GM19372 (cell line): ENCODE results near the gene CLDN6.

Source experiments
- ATAC-seq: cut with Tn5 transposase; IDR thresholded peaks from one replicate; pipeline ENCODE4 v1.9.1; 2021; ENCODE audit warnings: mild to moderate bottlenecking, low read depth, moderate library complexity; ENCODE audit not compliant: unreplicated experiment

Gene CLDN6

GRCh38 chr16:3029491-3030221 lies 11.7 kb upstream of the CLDN6 start:
- no peak for ATAC-seq

GRCh38 chr16:3028716-3029319 lies 10.8 kb upstream of the CLDN6 start:
- no peak for ATAC-seq

- no peak for ATAC-seq
These were observed 10.2 kb upstream of the CLDN6 start for GRCh38 chr16:3027983-3028715.

GRCh38 chr16:3027489-3027795 lies 9.5 kb upstream of the CLDN6 start:
- ATAC-seq: no peak

GRCh38 chr16:3026609-3027488 lies 8.9 kb upstream of the CLDN6 start:
- no peak for ATAC-seq

GRCh38 chr16:3026003-3026378 lies 8.0 kb upstream of the CLDN6 start:
- ATAC-seq: no peak

- no peak for ATAC-seq
These were observed 7.3 kb upstream of the CLDN6 start for GRCh38 chr16:3025032-3026002.

GRCh38 chr16:3023669-3024478 lies 5.9 kb upstream of the CLDN6 start, which contains the start of the genes HCFC1R1 and THOC6:
Gene HCFC1R1, minus strand, starts transcription at chr16:3023942. Its CDS starts 1 bp downstream, at chr16:3023941.
Gene THOC6, plus strand, starts transcription at chr16:3024035. Its CDS starts 292 bp downstream, at chr16:3024327.
- peak; percentile 66 for ATAC-seq

GRCh38 chr16:3023415-3023668 lies 5.4 kb upstream of the CLDN6 start:
- no peak for ATAC-seq

- ATAC-seq: no peak
These were observed 4.9 kb upstream of the CLDN6 start for GRCh38 chr16:3022684-3023414.

GRCh38 chr16:3022208-3022683 lies 4.3 kb upstream of the CLDN6 start:
- ATAC-seq: no peak

GRCh38 chr16:3021449-3022207 lies 3.6 kb upstream of the CLDN6 start:
- no peak for ATAC-seq

- no peak for ATAC-seq
These were observed 2.8 kb upstream of the CLDN6 start for GRCh38 chr16:3020604-3021448.

- ATAC-seq: no peak
These were observed 2.2 kb upstream of the CLDN6 start, which contains the start of gene TNFRSF12A for GRCh38 chr16:3020247-3020603. Gene TNFRSF12A, plus strand, starts transcription at chr16:3020368. Its CDS starts 30 bp downstream, at chr16:3020398.

- ATAC-seq: no peak
These were observed 1.7 kb upstream of the CLDN6 start for GRCh38 chr16:3019594-3020246.

GRCh38 chr16:3017344-3017743 lies 639 bp downstream of the CLDN6 start:
- no peak for ATAC-seq
